Fibroblast of mammary gland (primary cell): ENCODE data around the gene RND3.

Experiments
- DNase-seq: peaks from one replicate; pipeline ENCODE4 v3.0.0-alpha.2; 2010; ENCODE audit warnings: low read depth
- H3K4me3 ChIP-seq: 2 replicates; pipeline ENCODE4 v1.5.1; 2011; ENCODE audit warnings: low read depth, mild to moderate bottlenecking, low read length, moderate library complexity; ENCODE audit not compliant: control insufficient read depth
- CTCF ChIP-seq: conservative IDR thresholded peaks from 2 replicates; pipeline ENCODE4 v1.5.1; 2011; ENCODE audit warnings: low read depth, low read length, inconsistent platforms; ENCODE audit not compliant: control insufficient read depth, insufficient read depth

RND3 gene

DNA sequence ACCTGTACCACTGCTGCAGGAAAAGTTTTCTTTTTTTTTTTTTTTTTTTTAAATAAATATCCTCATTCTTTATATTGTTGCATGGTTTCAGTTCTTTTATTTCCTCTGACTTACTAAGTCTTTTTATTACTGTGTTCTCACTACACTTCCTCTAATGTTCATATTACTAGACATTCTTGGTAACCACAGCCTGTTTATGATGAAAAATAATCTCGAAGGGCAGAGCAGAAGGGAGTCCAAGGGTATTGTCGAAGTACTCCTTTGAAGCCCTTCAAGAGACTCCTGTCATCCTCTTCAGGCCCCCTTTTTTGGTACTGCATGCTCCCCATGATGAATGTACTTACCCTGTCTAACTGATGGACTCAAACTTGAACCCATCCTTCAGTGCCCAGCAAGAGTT lies 61.2 kb downstream of the RND3 start:
- no peak overlapping the region for H3K4me3 ChIP-seq
- no peak for DNase-seq
- TF ChIP-seq CTCF, result no peak

- peak; percentile 12 for DNase-seq
- H3K4me3 ChIP-seq, result no peak overlapping the region
- TF ChIP-seq CTCF, result peak; percentile 36
Measured at GRCh38 chr2:150425121-150425955, 62.1 kb downstream of the RND3 start.

DNA sequence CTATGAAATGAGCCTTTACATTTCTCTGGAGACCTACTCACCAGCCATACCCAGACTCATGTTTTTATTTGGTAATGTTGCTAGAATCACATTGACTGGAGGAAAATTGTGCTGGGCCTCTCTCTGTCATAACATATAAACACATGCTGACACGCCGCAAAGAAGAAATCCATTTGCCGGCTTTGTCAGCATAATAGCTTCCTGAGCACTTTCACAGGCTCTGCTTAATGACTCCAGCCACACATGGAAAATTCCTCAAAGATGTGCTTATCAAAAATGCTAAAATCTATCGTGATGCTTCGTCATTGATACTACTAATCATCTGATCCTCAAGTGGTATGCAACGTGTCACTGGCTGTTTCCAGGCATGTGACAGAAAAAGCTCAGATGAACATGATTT lies 63.1 kb downstream of the RND3 start:
- H3K4me3 ChIP-seq, result no peak overlapping the region
- DNase-seq, result no peak
- no peak for TF ChIP-seq CTCF

- DNase-seq, result no peak
- no peak overlapping the region for H3K4me3 ChIP-seq
- no peak for TF ChIP-seq CTCF
Measured at GRCh38 chr2:150421126-150421651, 66.3 kb downstream of the RND3 start.

DNA sequence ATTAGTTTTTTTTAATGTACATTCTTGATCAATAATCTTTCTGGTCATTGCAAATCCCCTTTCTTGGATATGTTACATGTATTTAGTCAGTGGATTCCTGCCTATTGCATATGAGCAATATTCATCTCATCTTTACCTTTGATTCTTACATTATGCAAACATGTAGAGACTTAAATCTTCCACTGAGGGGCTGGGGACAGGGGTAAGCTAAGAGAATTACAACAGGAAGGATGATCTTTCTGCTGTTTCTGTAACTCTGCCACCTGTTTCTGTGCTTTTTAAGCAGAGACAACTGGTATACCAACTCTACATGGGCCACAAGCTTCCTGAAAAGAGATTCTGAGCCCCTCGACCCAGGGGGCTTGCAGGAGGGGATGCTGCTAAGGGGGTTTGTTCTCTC lies 68.6 kb downstream of the RND3 start:
- no peak overlapping the region for H3K4me3 ChIP-seq
- no peak for DNase-seq
- TF ChIP-seq CTCF, result no peak
